ENCODE results near the gene IMPACT. TPM values are rescaled to one million over a fixed set of nuclear protein-coding genes. Genes with fewer than 3 reads are reported as not detected.

Gene IMPACT
- total and polyA plus RNA-seq, 2 of the 4 experiments (the other 2 are of a cell fraction): 11.8 to 13.8 TPM

DNA sequence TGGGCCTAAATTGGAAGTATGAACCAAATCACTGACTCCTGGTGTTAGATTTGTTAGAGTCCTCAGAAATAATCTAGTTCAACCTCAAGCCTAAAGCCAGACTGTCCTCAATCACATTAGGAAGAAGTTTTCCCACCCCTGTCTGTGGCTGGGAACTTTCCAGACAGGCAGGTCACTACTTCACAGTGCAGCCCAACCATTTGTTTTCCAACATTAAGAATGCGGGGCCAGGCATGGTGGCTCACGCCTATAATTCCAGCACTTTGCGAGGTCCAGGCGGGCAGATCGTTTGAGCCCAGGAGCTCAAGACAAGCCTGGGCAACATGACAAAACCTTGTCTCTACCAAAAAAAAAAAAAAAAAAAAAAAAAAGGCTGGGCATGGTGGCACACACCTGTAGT is 23.4 kb upstream of the IMPACT start:
- Histone ChIP-seq H3K56ac (ENCODE audit: extremely low read depth, insufficient read depth, low read length) (no peak overlapping the region), H3K36me3 (ENCODE audit: control insufficient read depth, insufficient read depth, low read length) (no peaks in the 10 kb centered on the region), H3K23ac (ENCODE audit: low read depth, low read length) (no peak overlapping the region), H3K9me1 (ENCODE audit: insufficient read depth, low read length) (0 out of 2 replicates have a peak, but pooled peaks cover 3% of the 10 kb centered on the region), H2AK5ac (ENCODE audit: low read depth, low read length) (no peak overlapping the region), H4K20me1 (ENCODE audit: insufficient read depth, low read length) (no peaks in the 10 kb centered on the region), H3K27me3 (ENCODE audit: control insufficient read depth, insufficient read depth, low read length) (peaks cover 11% of the 10 kb centered on the region), H3K4me3 (ENCODE audit: insufficient read depth, low read depth, low read length) (no peak overlapping the region), H4K91ac (ENCODE audit: insufficient read depth, low read depth, low read length) (no peak overlapping the region), H3K79me1 (ENCODE audit: low read depth in 1 of 2, low read length in 2 of 2) (no peaks in the 10 kb centered on the region), H3K9ac (ENCODE audit: low read depth, low read length) (no peak overlapping the region), H3K9me3 (ENCODE audit: control insufficient read depth, insufficient read depth, low read length) (no peaks in the 10 kb centered on the region), H3K14ac (replicated peaks; ENCODE audit: low read depth, low read length) (no peak overlapping the region), H3K4me2 (ENCODE audit: low read depth, low read length) (no peak overlapping the region), H2BK120ac (ENCODE audit: low read depth, low read length) (no peak overlapping the region), H2AK9ac (replicated peaks; ENCODE audit: low read depth, low read length, poor library complexity) (no peak overlapping the region), H3K27ac (ENCODE audit: insufficient read depth, low read length) (no peak overlapping the region), H2BK20ac (ENCODE audit: low read depth, low read length) (no peak overlapping the region), H3K18ac (ENCODE audit: low read depth, low read length) (no peak overlapping the region), H2AFZ (replicated peaks; ENCODE audit: low read length, poor library complexity) (no peak overlapping the region), H2BK15ac (ENCODE audit: low read depth, low read length) (no peak overlapping the region), H4K5ac (ENCODE audit: low read depth, low read length) (no peak overlapping the region), H2BK5ac (ENCODE audit: low read depth, low read length, poor library complexity, severe bottlenecking) (no peak overlapping the region), H4K8ac (ENCODE audit: low read depth in 2 of 2, low read length in 2 of 2) (no peak overlapping the region), H3K4me1 (ENCODE audit: control insufficient read depth, insufficient read depth, low read length) (0 out of 2 replicates have a peak, but pooled peaks cover 2% of the 10 kb centered on the region), H3K4ac (ENCODE audit: low read depth, low read length) (no peak overlapping the region)
- WGBS, 2 experiments (ENCODE audit: extremely low coverage in 2 of 2, insufficient read length in 1 of 2): no CpG with 5 or more reads among the region's 5 CpGs
- intact Hi-C loops (cut with micrococcal nuclease): no loop called here
- CTCF ChIA-PET: interaction anchor here (0.5 kb wide), 1 partner anchor 292 kb away, joined by 3 read pairs; no protein-coding TSS in a partner anchor
- DNase-seq (no peak), ATAC-seq (ENCODE audit: low read depth) (no peak)
- in situ Hi-C loops (cut with MboI; ENCODE audit: low sequenced_read_pairs): no loop called here
- POLR2A ChIA-PET (ENCODE audit: unreplicated experiment): no interaction called here
- TF ChIP-seq CEBPB (IDR thresholded peaks at IDR 0.05; ENCODE audit: low read depth, low read length) (no peak), FOS (IDR thresholded peaks at IDR 0.05; ENCODE audit: low read depth, low read length) (no peak), MXI1 (IDR thresholded peaks at IDR 0.05; ENCODE audit: borderline replicate concordance, low read depth, low read length) (no peak), POLR2A (IDR thresholded peaks at IDR 0.05; ENCODE audit: low read depth, low read length) (no peak), RCOR1 (IDR thresholded peaks at IDR 0.05; ENCODE audit: insufficient replicate concordance, low read length) (no peak), SMC3 (IDR thresholded peaks at IDR 0.05; ENCODE audit: low read depth, low read length) (no peak), CTCF (conservative IDR thresholded peaks at IDR 0.05; ENCODE audit: low read depth, low read length) (no peak), CHD1 (IDR thresholded peaks at IDR 0.05; ENCODE audit: low read depth, low read length) (no peak), NFE2L2 (IDR thresholded peaks at IDR 0.05; ENCODE audit: low read depth, low read length) (no peak), RFX5 (IDR thresholded peaks at IDR 0.05; ENCODE audit: low read depth, low read length) (no peak), RAD21 (IDR thresholded peaks at IDR 0.05; ENCODE audit: low read length) (no peak), MAZ (IDR thresholded peaks at IDR 0.05; ENCODE audit: borderline replicate concordance, low read depth, low read length) (no peak), USF2 (IDR thresholded peaks at IDR 0.05; ENCODE audit: low read depth, low read length) (no peak), MAFK (IDR thresholded peaks at IDR 0.05; ENCODE audit: low read depth, low read length) (no peak), BHLHE40 (IDR thresholded peaks at IDR 0.05; ENCODE audit: low read depth, low read length) (no peak)
- TF ChIP-seq, protein P1, sequence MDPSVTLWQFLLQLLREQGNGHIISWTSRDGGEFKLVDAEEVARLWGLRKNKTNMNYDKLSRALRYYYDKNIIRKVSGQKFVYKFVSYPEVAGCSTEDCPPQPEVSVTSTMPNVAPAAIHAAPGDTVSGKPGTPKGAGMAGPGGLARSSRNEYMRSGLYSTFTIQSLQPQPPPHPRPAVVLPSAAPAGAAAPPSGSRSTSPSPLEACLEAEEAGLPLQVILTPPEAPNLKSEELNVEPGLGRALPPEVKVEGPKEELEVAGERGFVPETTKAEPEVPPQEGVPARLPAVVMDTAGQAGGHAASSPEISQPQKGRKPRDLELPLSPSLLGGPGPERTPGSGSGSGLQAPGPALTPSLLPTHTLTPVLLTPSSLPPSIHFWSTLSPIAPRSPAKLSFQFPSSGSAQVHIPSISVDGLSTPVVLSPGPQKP (IDR thresholded peaks at IDR 0.05; ENCODE audit: borderline replicate concordance, low read depth, low read length): no peak
- no TSS peak for BruUV-seq (replicated peaks)
- dilution Hi-C loops (cut with HindIII; ENCODE audit: low sequenced_read_pairs, unreplicated experiment): no loop called here
